HEK293 (cell line): ENCODE results near the gene NDST4.
A peak's percentile ranks its signal among the peaks of the same experiment; 100 is the strongest.

Experiments used
- CTCF ChIA-PET: fragments of 350-600 bp; formaldehyde crosslinking; extraction: SDS; loops from one replicate; lab custom pipeline; 2021; ENCODE audit warnings: antibody characterized with exemption; lab: Yijun Ruan, JAX
- POLR2A ChIA-PET: fragments of 300-600 bp; formaldehyde crosslinking; extraction: SDS; loops from one replicate; lab custom pipeline; 2020; ENCODE audit warnings: antibody characterized with exemption, inconsistent platforms; lab: Yijun Ruan, JAX
- H3K27ac ChIP-seq: fragments of 200-500 bp; sonication (Bioruptor generic); 2 replicates; pipeline ENCODE4 v1.5.1; 2014; ENCODE audit warnings: low read depth, low read length, control low read depth, inconsistent platforms; ENCODE audit errors: extremely low read depth
- H3K36me3 ChIP-seq, 2 experiments: fragments of 200-500 bp in 1 of 2; sonication (Bioruptor generic) in 1 of 2; 1 replicate in 1 of 2; 2 replicates in 1 of 2; pipeline ENCODE4 v1.5.1; 2014 to 2017; ENCODE audit warnings: inconsistent platforms in 2 of 2, low read length in 2 of 2; ENCODE audit not compliant: control insufficient read depth in 2 of 2, insufficient read depth in 1 of 2
- H3K4me1 ChIP-seq: fragments of 200-500 bp; sonication (Bioruptor generic); 2 replicates; pipeline ENCODE4 v1.5.1; 2014; ENCODE audit warnings: mild to moderate bottlenecking, low read length, inconsistent platforms; ENCODE audit not compliant: control insufficient read depth, insufficient read depth
- H3K4me3 ChIP-seq: 2 replicates; pipeline ENCODE4 v1.5.1; 2011; ENCODE audit warnings: low read depth, mild to moderate bottlenecking, control low read depth, low read length, moderate library complexity
- H3K9me3 ChIP-seq: fragments of 200-500 bp; sonication (Bioruptor generic); 2 replicates; pipeline ENCODE4 v1.5.1; 2014; ENCODE audit warnings: low read depth, low read length, inconsistent platforms; ENCODE audit not compliant: control insufficient read depth, insufficient read depth
- FEZF1 ChIP-seq: fragments of 450-650 bp; formaldehyde crosslinking; IDR thresholded peaks from 2 replicates; pipeline ENCODE4 v1.5.1; 2016; ENCODE audit warnings: missing biosample characterization, missing genetic modification characterization
- KLF7 ChIP-seq: fragments of 450-650 bp; formaldehyde crosslinking; IDR thresholded peaks from 2 replicates; pipeline ENCODE4 v1.5.1; 2016; ENCODE audit warnings: missing biosample characterization, missing genetic modification characterization, borderline replicate concordance
- MEIS1 ChIP-seq: sonication (generic); formaldehyde crosslinking; IDR thresholded peaks from 2 replicates; pipeline ENCODE4 v1.8.1; 2022; ENCODE audit warnings: missing genetic modification reagents, mild to moderate bottlenecking, borderline replicate concordance
- REPIN1 ChIP-seq: fragments of 450-650 bp; formaldehyde crosslinking; IDR thresholded peaks from 2 replicates; pipeline ENCODE4 v1.5.1; 2017; ENCODE audit warnings: missing biosample characterization, missing genetic modification characterization, low read depth
- SP3 ChIP-seq: fragments of 450-650 bp; formaldehyde crosslinking; IDR thresholded peaks from 2 replicates; pipeline ENCODE4 v1.5.1; 2016; ENCODE audit warnings: missing biosample characterization, missing genetic modification characterization
- TCF7L2 ChIP-seq: IDR thresholded peaks from 2 replicates; pipeline ENCODE4 v1.6.1; 2011; ENCODE audit warnings: low read depth, mild to moderate bottlenecking, inconsistent platforms, low read length, moderate library complexity, borderline replicate concordance
- ZNF10 ChIP-seq: fragments of 450-650 bp; formaldehyde crosslinking; IDR thresholded peaks from 2 replicates; pipeline ENCODE4 v1.5.1; 2017; ENCODE audit warnings: missing biosample characterization, missing genetic modification characterization
- ZNF114 ChIP-seq: fragments of 450-650 bp; formaldehyde crosslinking; IDR thresholded peaks from 2 replicates; pipeline ENCODE4 v1.5.0; 2017; ENCODE audit warnings: missing biosample characterization, missing genetic modification characterization
- ZNF140 ChIP-seq: fragments of 450-650 bp; formaldehyde crosslinking; IDR thresholded peaks from 2 replicates; pipeline ENCODE4 v1.5.1; 2016; ENCODE audit warnings: missing biosample characterization, missing genetic modification characterization
- ZNF19 ChIP-seq: fragments of 450-650 bp; formaldehyde crosslinking; IDR thresholded peaks from 2 replicates; pipeline ENCODE4; 2016; ENCODE audit warnings: missing biosample characterization, missing genetic modification characterization, low read depth
- ZNF214 ChIP-seq: fragments of 450-650 bp; formaldehyde crosslinking; IDR thresholded peaks from 2 replicates; pipeline ENCODE4 v1.5.1; 2017; ENCODE audit warnings: missing biosample characterization, mild to moderate bottlenecking, missing genetic modification characterization, borderline replicate concordance
- ZNF248 ChIP-seq: fragments of 450-650 bp; formaldehyde crosslinking; IDR thresholded peaks from 2 replicates; pipeline ENCODE4 v1.5.1; 2017; ENCODE audit warnings: missing biosample characterization, missing genetic modification characterization
- ZNF274 ChIP-seq, 2 experiments: fragments of 200-500 bp in 1 of 2; fragments of 450-650 bp in 1 of 2; sonication (Bioruptor generic) in 1 of 2; formaldehyde crosslinking in 1 of 2; IDR thresholded peaks; 2 replicates each; pipeline versions ENCODE4 v1.5.1 to v1.6.1; 2014 to 2016; ENCODE audit warnings: borderline replicate concordance in 1 of 2, inconsistent platforms in 1 of 2, low read length in 1 of 2, missing biosample characterization in 1 of 2, missing genetic modification characterization in 1 of 2
- ZNF350 ChIP-seq: fragments of 450-650 bp; formaldehyde crosslinking; IDR thresholded peaks from 2 replicates; pipeline ENCODE4 v1.5.0; 2017; ENCODE audit warnings: missing biosample characterization, mild to moderate bottlenecking, missing genetic modification characterization
- ZNF362 ChIP-seq: fragments of 450-650 bp; formaldehyde crosslinking; IDR thresholded peaks from 2 replicates; pipeline ENCODE4 v1.5.1; 2016; ENCODE audit warnings: missing biosample characterization, missing genetic modification characterization
- ZNF394 ChIP-seq: fragments of 450-650 bp; formaldehyde crosslinking; IDR thresholded peaks from 2 replicates; pipeline ENCODE4 v1.5.1; 2016; ENCODE audit warnings: missing biosample characterization, missing genetic modification characterization, mild to moderate bottlenecking, moderate library complexity, borderline replicate concordance
- ZNF555 ChIP-seq: fragments of 450-650 bp; formaldehyde crosslinking; conservative IDR thresholded peaks from 2 replicates; pipeline ENCODE4 v1.5.1; 2017; ENCODE audit warnings: missing biosample characterization, mild to moderate bottlenecking, missing genetic modification characterization, inconsistent platforms
- ZNF580 ChIP-seq: fragments of 450-650 bp; formaldehyde crosslinking; IDR thresholded peaks from 2 replicates; pipeline ENCODE4 v1.5.1; 2016; ENCODE audit warnings: missing biosample characterization, missing genetic modification characterization
- ZNF600 ChIP-seq: fragments of 450-650 bp; formaldehyde crosslinking; IDR thresholded peaks from 2 replicates; pipeline ENCODE4 v1.5.1; 2016; ENCODE audit warnings: missing biosample characterization, missing genetic modification characterization
- ZNF701 ChIP-seq: fragments of 450-650 bp; formaldehyde crosslinking; IDR thresholded peaks from 2 replicates; pipeline ENCODE4 v1.5.1; 2016; ENCODE audit warnings: missing biosample characterization, missing genetic modification characterization
- ZNF776 ChIP-seq: fragments of 450-650 bp; formaldehyde crosslinking; IDR thresholded peaks from 2 replicates; pipeline ENCODE4 v1.5.0; 2017; ENCODE audit warnings: missing biosample characterization, missing genetic modification characterization, borderline replicate concordance
- ZNF777 ChIP-seq: fragments of 450-650 bp; formaldehyde crosslinking; IDR thresholded peaks from 2 replicates; pipeline ENCODE4 v1.5.1; 2017; ENCODE audit warnings: missing biosample characterization, missing genetic modification characterization, borderline replicate concordance
- ZXDB ChIP-seq: fragments of 450-650 bp; formaldehyde crosslinking; IDR thresholded peaks from 2 replicates; pipeline ENCODE4 v1.5.1; 2016; ENCODE audit warnings: missing biosample characterization, missing genetic modification characterization
- TF ChIP-seq, protein P1 (sequence below): fragments of 450-650 bp; formaldehyde crosslinking; IDR thresholded peaks from 2 replicates; pipeline ENCODE4 v1.5.1; 2016; ENCODE audit warnings: missing biosample characterization, missing genetic modification characterization
- TF ChIP-seq, protein P2 (sequence below): fragments of 450-650 bp; formaldehyde crosslinking; IDR thresholded peaks from 2 replicates; pipeline ENCODE4 v1.5.1; 2016; ENCODE audit warnings: missing biosample characterization, missing genetic modification characterization

The NDST4 gene

DNA sequence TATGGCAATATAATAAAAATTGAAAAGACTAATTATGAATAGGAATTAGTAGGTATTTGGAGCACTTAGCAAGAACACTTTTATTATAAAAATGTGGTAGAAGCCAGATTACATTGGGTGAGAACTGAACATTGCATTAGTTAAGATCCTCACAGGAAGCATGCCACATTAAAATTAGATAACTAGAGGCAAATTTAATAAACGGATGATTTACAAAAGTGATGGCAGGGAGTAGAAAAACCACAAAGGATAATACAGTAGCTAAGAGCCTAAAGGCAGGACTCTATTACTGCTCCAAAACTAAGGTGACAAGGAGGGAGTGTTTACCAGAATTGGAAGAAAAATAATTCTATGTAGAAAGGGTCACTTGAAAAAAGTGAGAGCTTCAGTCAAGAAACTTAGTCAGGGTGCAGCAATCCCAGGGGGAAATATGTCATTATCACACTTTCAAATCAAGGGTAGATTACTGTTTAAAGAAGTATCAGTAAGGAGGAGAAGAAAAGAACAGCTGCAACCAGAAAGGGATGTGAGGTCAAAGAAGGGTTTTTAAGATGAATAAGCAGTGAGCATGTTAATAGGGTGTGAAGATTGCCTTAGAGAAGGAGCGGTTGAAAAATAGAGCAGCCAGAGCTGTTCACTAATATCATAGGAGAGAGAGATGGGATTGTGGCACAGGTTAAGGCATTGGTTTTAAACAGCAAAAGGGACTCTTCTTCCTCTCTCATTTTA, 84.6 kb downstream of the NDST4 start:
- POLR2A ChIA-PET, result no interaction called here

GRCh38 chr4:114999880-115000279, 113.5 kb downstream of the NDST4 start:
- Histone ChIP-seq H3K36me3 (no peaks in the 10 kb centered on the region), H3K9me3 (no peaks in the 10 kb centered on the region), H3K4me1 (0 out of 2 replicates have a peak, but pooled peaks cover 4% of the 10 kb centered on the region), H3K4me3 (no peak overlapping the region), H3K27ac (no peak overlapping the region)
- ChIA-PET CTCF (no interaction called here), POLR2A (no interaction called here)
- TF ChIP-seq SP3 (tag by site-specific recombination), result no peak
- TF ChIP-seq KLF7 (tag by site-specific recombination), result no peak
- TF ChIP-seq ZNF350, result no peak
- TF ChIP-seq ZNF10 (tag by site-specific recombination), result no peak
- no peak for TF ChIP-seq ZNF777 (tag by site-specific recombination)
- TF ChIP-seq, all 188 proteins: peak for 0

More for the DNA sequence above, 84.6 kb downstream of the NDST4 start:
- Histone ChIP-seq H3K4me3 (no peak overlapping the region), H3K27ac (no peak overlapping the region), H3K4me1 (no peaks in the 10 kb centered on the region), H3K9me3 (no peaks in the 10 kb centered on the region), H3K36me3 (no peaks in the 10 kb centered on the region)
- CTCF ChIA-PET, result interaction anchor here (0.7 kb wide), 1 partner anchor 249 kb away, joined by 3 read pairs; no protein-coding TSS in a partner anchor
- TF ChIP-seq ZNF362 (tag by site-specific recombination) (no peak), SP3 (tag by site-specific recombination) (no peak), ZNF555 (tag by site-specific recombination) (no peak), ZNF580 (no peak), ZNF214 (no peak), REPIN1 (tag by site-specific recombination) (no peak), ZNF701 (no peak)
- TF ChIP-seq, protein P1, sequence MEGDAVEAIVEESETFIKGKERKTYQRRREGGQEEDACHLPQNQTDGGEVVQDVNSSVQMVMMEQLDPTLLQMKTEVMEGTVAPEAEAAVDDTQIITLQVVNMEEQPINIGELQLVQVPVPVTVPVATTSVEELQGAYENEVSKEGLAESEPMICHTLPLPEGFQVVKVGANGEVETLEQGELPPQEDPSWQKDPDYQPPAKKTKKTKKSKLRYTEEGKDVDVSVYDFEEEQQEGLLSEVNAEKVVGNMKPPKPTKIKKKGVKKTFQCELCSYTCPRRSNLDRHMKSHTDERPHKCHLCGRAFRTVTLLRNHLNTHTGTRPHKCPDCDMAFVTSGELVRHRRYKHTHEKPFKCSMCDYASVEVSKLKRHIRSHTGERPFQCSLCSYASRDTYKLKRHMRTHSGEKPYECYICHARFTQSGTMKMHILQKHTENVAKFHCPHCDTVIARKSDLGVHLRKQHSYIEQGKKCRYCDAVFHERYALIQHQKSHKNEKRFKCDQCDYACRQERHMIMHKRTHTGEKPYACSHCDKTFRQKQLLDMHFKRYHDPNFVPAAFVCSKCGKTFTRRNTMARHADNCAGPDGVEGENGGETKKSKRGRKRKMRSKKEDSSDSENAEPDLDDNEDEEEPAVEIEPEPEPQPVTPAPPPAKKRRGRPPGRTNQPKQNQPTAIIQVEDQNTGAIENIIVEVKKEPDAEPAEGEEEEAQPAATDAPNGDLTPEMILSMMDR, result no peak

GRCh38 chr4:114998316-114998715, 115.1 kb downstream of the NDST4 start:
- no peak overlapping the region for H3K27ac ChIP-seq
- no peaks in the 10 kb centered on the region for H3K9me3 ChIP-seq
- CTCF ChIA-PET, result interaction anchor here (0.6 to 0.9 kb wide), 2 partner anchors 24 to 76 kb away, joined by 3 read pairs; no protein-coding TSS in a partner anchor
- H3K4me1 ChIP-seq, result 0 out of 2 replicates have a peak, but pooled peaks cover 4% of the 10 kb centered on the region
- POLR2A ChIA-PET, result no interaction called here
- no peaks in the 10 kb centered on the region for H3K36me3 ChIP-seq
- no peak overlapping the region for H3K4me3 ChIP-seq
- no peak for TF ChIP-seq ZNF600 (tag by site-specific recombination)
- no peak for TF ChIP-seq ZXDB (tag by site-specific recombination)
- no peak for TF ChIP-seq ZNF248 (tag by site-specific recombination)
- TF ChIP-seq FEZF1 (tag by site-specific recombination), result peak; percentile 61
- TF ChIP-seq ZNF140, result no peak
- TF ChIP-seq, protein P2, sequence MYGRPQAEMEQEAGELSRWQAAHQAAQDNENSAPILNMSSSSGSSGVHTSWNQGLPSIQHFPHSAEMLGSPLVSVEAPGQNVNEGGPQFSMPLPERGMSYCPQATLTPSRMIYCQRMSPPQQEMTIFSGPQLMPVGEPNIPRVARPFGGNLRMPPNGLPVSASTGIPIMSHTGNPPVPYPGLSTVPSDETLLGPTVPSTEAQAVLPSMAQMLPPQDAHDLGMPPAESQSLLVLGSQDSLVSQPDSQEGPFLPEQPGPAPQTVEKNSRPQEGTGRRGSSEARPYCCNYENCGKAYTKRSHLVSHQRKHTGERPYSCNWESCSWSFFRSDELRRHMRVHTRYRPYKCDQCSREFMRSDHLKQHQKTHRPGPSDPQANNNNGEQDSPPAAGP (tag by site-specific recombination), result no peak
- no peak for TF ChIP-seq ZNF274 (IDR thresholded peaks at IDR 0.05; ENCODE audit: low read length)
- no peak for TF ChIP-seq ZNF274 (tag by site-specific recombination; IDR thresholded peaks at IDR 0.05; ENCODE audit: borderline replicate concordance)
- TF ChIP-seq ZNF19 (tag by site-specific recombination), result no peak
- no peak for TF ChIP-seq ZNF114 (tag by site-specific recombination)
- TF ChIP-seq ZNF394 (tag by site-specific recombination), result peak; percentile 71
- peak; percentile 71; the same call in 1 of the 2 replicates for TF ChIP-seq TCF7L2
- TF ChIP-seq ZNF776 (tag by site-specific recombination), result no peak
- TF ChIP-seq MEIS1 (CRISPR knock-in tag), result no peak
